ENCODE results near the gene CNGB1. TPM values are rescaled to one million over a fixed set of nuclear protein-coding genes. Genes with fewer than 3 reads are reported as not detected.

Gene CNGB1
- total and polyA plus RNA-seq, 2 experiments from 2014 or later: not detected

DNA sequence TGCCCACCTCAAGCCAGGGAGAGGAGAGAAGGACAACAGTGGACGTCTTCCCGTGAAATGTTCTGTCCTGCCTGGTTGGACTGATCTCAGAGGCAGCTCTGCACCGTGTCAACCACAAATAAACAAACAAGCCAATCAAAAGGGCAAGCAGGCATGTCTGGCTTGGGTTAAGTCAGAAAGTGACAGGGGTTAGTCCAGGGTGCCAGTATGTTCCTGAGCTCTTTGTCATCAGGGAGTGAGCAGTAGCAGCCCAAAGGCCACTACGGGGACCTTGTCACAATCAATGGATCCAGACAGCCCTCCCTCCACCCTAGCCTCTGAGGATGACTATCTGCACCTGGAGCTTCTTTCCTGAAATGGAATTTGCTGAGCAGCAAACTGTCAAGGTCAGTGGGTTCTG, 35.0 kb downstream of the CNGB1 start:
- Histone ChIP-seq H3K27me3 (no peaks in the 10 kb centered on the region), H2AFZ (no peak overlapping the region), H3K79me2 (no peaks in the 10 kb centered on the region), H3K9me2 (replicated peaks; ENCODE audit: insufficient read depth) (no peaks in the 10 kb centered on the region), H3K27ac (no peak overlapping the region), H3K36me3 (replicated peaks; ENCODE audit: insufficient read depth, low read depth) (no peaks in the 10 kb centered on the region), H3K4me1 (ENCODE audit: insufficient read depth) (peaks cover 4% of the 10 kb centered on the region), H3K4me3 (no peak overlapping the region), H4K20me1 (ENCODE audit: insufficient read depth, poor library complexity, severe bottlenecking) (no peaks in the 10 kb centered on the region), H3K4me2 (no peak overlapping the region), H3K9me3 (ENCODE audit: low read depth) (no peaks in the 10 kb centered on the region)
- TF ChIP-seq, protein P1, sequence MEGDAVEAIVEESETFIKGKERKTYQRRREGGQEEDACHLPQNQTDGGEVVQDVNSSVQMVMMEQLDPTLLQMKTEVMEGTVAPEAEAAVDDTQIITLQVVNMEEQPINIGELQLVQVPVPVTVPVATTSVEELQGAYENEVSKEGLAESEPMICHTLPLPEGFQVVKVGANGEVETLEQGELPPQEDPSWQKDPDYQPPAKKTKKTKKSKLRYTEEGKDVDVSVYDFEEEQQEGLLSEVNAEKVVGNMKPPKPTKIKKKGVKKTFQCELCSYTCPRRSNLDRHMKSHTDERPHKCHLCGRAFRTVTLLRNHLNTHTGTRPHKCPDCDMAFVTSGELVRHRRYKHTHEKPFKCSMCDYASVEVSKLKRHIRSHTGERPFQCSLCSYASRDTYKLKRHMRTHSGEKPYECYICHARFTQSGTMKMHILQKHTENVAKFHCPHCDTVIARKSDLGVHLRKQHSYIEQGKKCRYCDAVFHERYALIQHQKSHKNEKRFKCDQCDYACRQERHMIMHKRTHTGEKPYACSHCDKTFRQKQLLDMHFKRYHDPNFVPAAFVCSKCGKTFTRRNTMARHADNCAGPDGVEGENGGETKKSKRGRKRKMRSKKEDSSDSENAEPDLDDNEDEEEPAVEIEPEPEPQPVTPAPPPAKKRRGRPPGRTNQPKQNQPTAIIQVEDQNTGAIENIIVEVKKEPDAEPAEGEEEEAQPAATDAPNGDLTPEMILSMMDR (IDR thresholded peaks at IDR 0.05; ENCODE audit: poor library complexity): no peak
- TF ChIP-seq EZH2phosphoT487 (IDR thresholded peaks at IDR 0.05; ENCODE audit: low read depth, severe bottlenecking, unreplicated experiment) (no peak), EZH2 (IDR thresholded peaks at IDR 0.05; ENCODE audit: borderline replicate concordance) (no peak)
- no peak for DNase-seq (ENCODE audit: low spot score)
- 58% methylated on average over 4 of the region's 4 CpGs for WGBS (ENCODE audit: low lambda C conversion rate, missing lambda C conversion rate)

- Histone ChIP-seq H3K27me3 (no peaks in the 10 kb centered on the region), H3K27ac (no peak overlapping the region), H3K4me2 (no peak overlapping the region), H3K4me1 (ENCODE audit: insufficient read depth) (no peaks in the 10 kb centered on the region), H3K4me3 (no peak overlapping the region), H4K20me1 (ENCODE audit: insufficient read depth, poor library complexity, severe bottlenecking) (no peaks in the 10 kb centered on the region), H3K79me2 (no peaks in the 10 kb centered on the region), H2AFZ (no peak overlapping the region), H3K9me3 (ENCODE audit: low read depth) (no peaks in the 10 kb centered on the region), H3K36me3 (replicated peaks; ENCODE audit: insufficient read depth, low read depth) (no peaks in the 10 kb centered on the region), H3K9me2 (replicated peaks; ENCODE audit: insufficient read depth) (no peaks in the 10 kb centered on the region)
- TF ChIP-seq EZH2 (IDR thresholded peaks at IDR 0.05; ENCODE audit: borderline replicate concordance): no peak
- TF ChIP-seq EZH2phosphoT487 (IDR thresholded peaks at IDR 0.05; ENCODE audit: low read depth, severe bottlenecking, unreplicated experiment): no peak
- TF ChIP-seq, protein P1 (IDR thresholded peaks at IDR 0.05; ENCODE audit: poor library complexity): no peak
- no peak for DNase-seq (ENCODE audit: low spot score)
- WGBS (ENCODE audit: low lambda C conversion rate, missing lambda C conversion rate): 95% methylated on average over 2 of the region's 2 CpGs
These were observed 40.4 kb downstream of the CNGB1 start for GRCh38 chr16:57930533-57930932.

GRCh38 chr16:57929250-57929649, 41.7 kb downstream of the CNGB1 start:
- no peak overlapping the region for H3K4me2 ChIP-seq
- 84% methylated on average over 3 of the region's 3 CpGs for WGBS (ENCODE audit: low lambda C conversion rate, missing lambda C conversion rate)
- no peaks in the 10 kb centered on the region for H3K79me2 ChIP-seq
- no peaks in the 10 kb centered on the region for H3K9me2 ChIP-seq (replicated peaks; ENCODE audit: insufficient read depth)
- H3K27me3 ChIP-seq: no peaks in the 10 kb centered on the region
- H3K36me3 ChIP-seq (replicated peaks; ENCODE audit: insufficient read depth, low read depth): no peaks in the 10 kb centered on the region
- no peaks in the 10 kb centered on the region for H4K20me1 ChIP-seq (ENCODE audit: insufficient read depth, poor library complexity, severe bottlenecking)
- H3K9me3 ChIP-seq (ENCODE audit: low read depth): no peaks in the 10 kb centered on the region
- H2AFZ ChIP-seq: no peak overlapping the region
- no peak for TF ChIP-seq EZH2 (IDR thresholded peaks at IDR 0.05; ENCODE audit: borderline replicate concordance)
- TF ChIP-seq, protein P1 (IDR thresholded peaks at IDR 0.05; ENCODE audit: poor library complexity): no peak
- no peak for TF ChIP-seq EZH2phosphoT487 (IDR thresholded peaks at IDR 0.05; ENCODE audit: low read depth, severe bottlenecking, unreplicated experiment)
- no peak overlapping the region for H3K4me3 ChIP-seq
- H3K27ac ChIP-seq: no peak overlapping the region
- DNase-seq (ENCODE audit: low spot score): no peak
- H3K4me1 ChIP-seq (ENCODE audit: insufficient read depth): no peaks in the 10 kb centered on the region

GRCh38 chr16:57926041-57926440, 44.9 kb downstream of the CNGB1 start:
- no peak overlapping the region for H3K27ac ChIP-seq
- TF ChIP-seq EZH2 (IDR thresholded peaks at IDR 0.05; ENCODE audit: borderline replicate concordance) (no peak), EZH2phosphoT487 (IDR thresholded peaks at IDR 0.05; ENCODE audit: low read depth, severe bottlenecking, unreplicated experiment) (no peak)
- TF ChIP-seq, protein P1 (IDR thresholded peaks at IDR 0.05; ENCODE audit: poor library complexity): no peak
- 65% methylated on average over 2 of the region's 2 CpGs for WGBS (ENCODE audit: low lambda C conversion rate, missing lambda C conversion rate)
- H3K27me3 ChIP-seq: no peaks in the 10 kb centered on the region
- H2AFZ ChIP-seq: no peak overlapping the region
- no peaks in the 10 kb centered on the region for H3K9me3 ChIP-seq (ENCODE audit: low read depth)
- no peaks in the 10 kb centered on the region for H3K79me2 ChIP-seq
- H3K4me3 ChIP-seq: no peak overlapping the region
- H3K9me2 ChIP-seq (replicated peaks; ENCODE audit: insufficient read depth): no peaks in the 10 kb centered on the region
- no peaks in the 10 kb centered on the region for H3K36me3 ChIP-seq (replicated peaks; ENCODE audit: insufficient read depth, low read depth)
- H3K4me2 ChIP-seq: no peak overlapping the region
- no peak for DNase-seq (ENCODE audit: low spot score)
- no peaks in the 10 kb centered on the region for H4K20me1 ChIP-seq (ENCODE audit: insufficient read depth, poor library complexity, severe bottlenecking)
- no peaks in the 10 kb centered on the region for H3K4me1 ChIP-seq (ENCODE audit: insufficient read depth)
